H1 (cell line): Measurements from ENCODE around the gene TNNI2. TPM values are rescaled to one million over a fixed set of nuclear protein-coding genes. Genes with fewer than 3 reads are reported as not detected.

Experiments
- CTCF ChIA-PET: fragments of 300-600 bp; sonication (Branson Sonifier 250); formaldehyde crosslinking; loops from one replicate; lab custom pipeline; 2021; ENCODE audit not compliant: partially characterized antibody; lab: Charles Lee
- POLR2A ChIA-PET: fragments of 300-600 bp; sonication (Branson Sonifier 250); formaldehyde crosslinking; loops from one replicate; lab custom pipeline; 2021; ENCODE audit warnings: inconsistent platforms; ENCODE audit not compliant: partially characterized antibody; lab: Charles Lee
- DNase-seq, 2 experiments: peaks; one replicate each; pipeline versions ENCODE4 v3.0.0 to v3.0.0-alpha.2; 2010 to 2022; ENCODE audit warnings: low spot score in 2 of 2, low read depth in 1 of 2, mixed read lengths in 1 of 2
- FAIRE-seq: peaks from 2 replicates; lab custom pipeline; 2011; peaks lifted over from hg19 to GRCh38; lab: Jason Lieb, UNC
- H2AFZ ChIP-seq: 2 replicates; pipeline ENCODE4 v1.8.1; 2012; ENCODE audit warnings: low read length, inconsistent platforms
- H2AK5ac ChIP-seq: 2 replicates; pipeline ENCODE4 v1.6.1; 2013; ENCODE audit warnings: low read depth, low read length
- H2BK120ac ChIP-seq: replicated peaks from 2 replicates; pipeline ENCODE3; 2013; ENCODE audit warnings: low read depth, low read length, inconsistent platforms
- H2BK12ac ChIP-seq: 2 replicates; pipeline ENCODE4 v1.6.1; 2013; ENCODE audit warnings: low read depth, low read length
- H2BK15ac ChIP-seq: 2 replicates; pipeline ENCODE4 v1.6.1; 2013; ENCODE audit warnings: low read length
- H2BK20ac ChIP-seq: 2 replicates; pipeline ENCODE4 v1.6.1; 2013; ENCODE audit warnings: low read length
- H2BK5ac ChIP-seq: 2 replicates; pipeline ENCODE4 v1.6.1; 2013; ENCODE audit warnings: low read depth, low read length
- H3K14ac ChIP-seq: 2 replicates; pipeline ENCODE4 v1.6.1; 2013; ENCODE audit warnings: inconsistent platforms; ENCODE audit not compliant: insufficient read length
- H3K18ac ChIP-seq: 2 replicates; pipeline ENCODE4 v1.6.1; 2013; ENCODE audit warnings: low read length; ENCODE audit errors: extremely low read depth
- H3K23ac ChIP-seq: 2 replicates; pipeline ENCODE4 v1.6.1; 2013; ENCODE audit warnings: inconsistent platforms; ENCODE audit not compliant: insufficient read length
- H3K23me2 ChIP-seq: 2 replicates; pipeline ENCODE4 v1.6.1; 2013; ENCODE audit warnings: low read depth, low read length
- H3K27ac ChIP-seq: 2 replicates; pipeline ENCODE4 v1.6.1; 2011; ENCODE audit warnings: low read depth, low read length, inconsistent platforms
- H3K27me3 ChIP-seq, 4 experiments: replicated peaks in 1 of 4; 1 replicate in 1 of 4; 2 replicates in 3 of 4; pipeline versions ENCODE4 v1.6.1 to v1.8.1; 2011 to 2013; ENCODE audit warnings: low read length in 3 of 4, mild to moderate bottlenecking in 3 of 4, inconsistent platforms in 2 of 4, mixed read lengths in 2 of 4, moderate library complexity in 1 of 4; ENCODE audit not compliant: control insufficient read depth in 3 of 4, insufficient read depth in 3 of 4; ENCODE audit errors: extremely low read depth in 1 of 4
- H3K36me3 ChIP-seq, 4 experiments: 2 replicates each; pipeline versions ENCODE4 v1.6.1 to v1.8.1; 2011 to 2013; ENCODE audit warnings: mild to moderate bottlenecking in 4 of 4, low read length in 3 of 4, moderate library complexity in 2 of 4, control low read depth in 1 of 4, inconsistent platforms in 1 of 4; ENCODE audit not compliant: insufficient read depth in 4 of 4, control insufficient read depth in 2 of 4
- H3K4ac ChIP-seq: replicated peaks from 2 replicates; pipeline ENCODE3; 2013; ENCODE audit warnings: low read length, low read depth, mixed read lengths, inconsistent platforms; ENCODE audit not compliant: insufficient read length
- H3K4me1 ChIP-seq, 4 experiments: replicated peaks in 1 of 4; 1 replicate in 1 of 4; 2 replicates in 3 of 4; pipeline versions ENCODE4 v1.6.1 to v1.8.1; 2011 to 2013; ENCODE audit warnings: low read length in 3 of 4, inconsistent platforms in 2 of 4, mixed read lengths in 1 of 4; ENCODE audit not compliant: insufficient read depth in 4 of 4, control insufficient read depth in 3 of 4
- H3K4me2 ChIP-seq, 2 experiments: 2 replicates each; pipeline versions ENCODE4 v1.6.1 to v1.8.1; 2011 to 2013; ENCODE audit warnings: low read depth in 2 of 2, low read length in 2 of 2, control low read depth in 1 of 2, inconsistent platforms in 1 of 2, mild to moderate bottlenecking in 1 of 2; ENCODE audit not compliant: insufficient read depth in 1 of 2
- H3K4me3 ChIP-seq, 4 experiments: fragments of 200-600, 300-600 bp in 1 of 4; sonication (generic), shearing (Covaris generic), sonication (Bioruptor Twin) in 1 of 4; 2 replicates each; pipeline versions ENCODE4 v1.5.1 to v1.8.1; 2011 to 2016; ENCODE audit warnings: low read length in 4 of 4, low read depth in 3 of 4, control low read depth in 2 of 4, inconsistent platforms in 2 of 4, mild to moderate bottlenecking in 2 of 4, mixed read lengths in 1 of 4, moderate library complexity in 1 of 4; ENCODE audit not compliant: insufficient read depth in 2 of 4; ENCODE audit errors: extremely low read depth in 1 of 4
- H3K56ac ChIP-seq: replicated peaks from 2 replicates; pipeline ENCODE3; 2013; ENCODE audit warnings: low read depth, mild to moderate bottlenecking, mixed read lengths, low read length, inconsistent platforms; ENCODE audit not compliant: insufficient read length
- H3K79me1 ChIP-seq: 2 replicates; pipeline ENCODE4 v1.6.1; 2013; ENCODE audit warnings: low read depth, low read length, control low read depth
- H3K79me2 ChIP-seq, 2 experiments: 2 replicates each; pipeline versions ENCODE4 v1.6.1 to v1.8.1; 2012 to 2013; ENCODE audit warnings: low read length in 2 of 2, mild to moderate bottlenecking in 2 of 2, inconsistent platforms in 1 of 2; ENCODE audit not compliant: insufficient read depth in 2 of 2, control insufficient read depth in 1 of 2
- H3K9ac ChIP-seq, 4 experiments: replicated peaks in 1 of 4; 1 replicate in 1 of 4; 2 replicates in 3 of 4; pipeline versions ENCODE4 v1.6.1 to v1.8.1; 2011 to 2013; ENCODE audit warnings: low read depth in 3 of 4, low read length in 3 of 4, control low read depth in 2 of 4, mild to moderate bottlenecking in 2 of 4, moderate library complexity in 2 of 4, inconsistent platforms in 1 of 4; ENCODE audit errors: extremely low read depth in 1 of 4
- H3K9me3 ChIP-seq, 2 experiments: 2 replicates each; pipeline versions ENCODE4 v1.6.1 to v1.8.1; 2012 to 2013; ENCODE audit warnings: mild to moderate bottlenecking in 2 of 2, moderate library complexity in 2 of 2, control low read depth in 1 of 2, inconsistent platforms in 1 of 2, low read depth in 1 of 2, low read length in 1 of 2, mixed read lengths in 1 of 2; ENCODE audit not compliant: insufficient read depth in 2 of 2
- H4K20me1 ChIP-seq, 2 experiments: replicated peaks in 1 of 2; 2 replicates each; pipeline versions ENCODE3 to v1.8.1; 2011 to 2013; ENCODE audit warnings: inconsistent platforms in 2 of 2, low read length in 2 of 2, mild to moderate bottlenecking in 1 of 2; ENCODE audit not compliant: insufficient read depth in 2 of 2, control insufficient read depth in 1 of 2
- H4K5ac ChIP-seq: 2 replicates; pipeline ENCODE4 v1.6.1; 2013; ENCODE audit warnings: low read length, low read depth, mixed read lengths, inconsistent platforms; ENCODE audit not compliant: insufficient read length
- H4K8ac ChIP-seq: 2 replicates; pipeline ENCODE4 v1.8.0; 2013; ENCODE audit warnings: mild to moderate bottlenecking, moderate library complexity, low read length, inconsistent platforms; ENCODE audit not compliant: insufficient read depth; ENCODE audit errors: extremely low read depth
- H4K91ac ChIP-seq: replicated peaks from 2 replicates; pipeline ENCODE3; 2013; ENCODE audit warnings: low read length, mixed read lengths, inconsistent platforms; ENCODE audit not compliant: insufficient read length
- BACH1 ChIP-seq: IDR thresholded peaks from 2 replicates; pipeline ENCODE4 v1.6.1; 2012; ENCODE audit warnings: low read length, improper control_type of control experiment
- BCL11A ChIP-seq, 2 experiments: IDR thresholded peaks; one replicate each; pipeline ENCODE4 v1.6.1; 2011; ENCODE audit warnings: low read depth in 2 of 2, low read length in 2 of 2, mild to moderate bottlenecking in 2 of 2
- CHD2 ChIP-seq: IDR thresholded peaks from 2 replicates; pipeline ENCODE4 v1.6.1; 2012; ENCODE audit warnings: low read length, improper control_type of control experiment
- RXRA ChIP-seq: IDR thresholded peaks from 2 replicates; pipeline ENCODE4 v1.6.1; 2011; ENCODE audit warnings: low read depth, mild to moderate bottlenecking, low read length, moderate library complexity; ENCODE audit not compliant: insufficient read depth
- WGBS, 2 experiments: shearing (Covaris generic) in 1 of 2; methylation state at CpG; one replicate each; pipeline versions ENCODE4 v1.1.6 to v1.1.7; 2013 to 2015; ENCODE audit warnings: low lambda C conversion rate in 2 of 2, mixed read lengths in 2 of 2, inconsistent platforms in 1 of 2, low coverage in 1 of 2, missing lambda C conversion rate in 1 of 2; ENCODE audit not compliant: insufficient replicate concordance in 2 of 2, insufficient coverage in 1 of 2, insufficient read length in 1 of 2; ENCODE audit errors: extremely low coverage in 1 of 2, missing lambda C conversion rate in 1 of 2; 5-methylcytosine and 5-hydroxymethylcytosine counted together
- polyA plus RNA-seq, 7 experiments: library from polyadenylated mRNA; depleted of rRNA in 3 of 7; stranded (reverse) in 5 of 7; unstranded in 2 of 7; fragments of >200 nt in 5 of 7; fragments of 200-250 nt in 2 of 7; gene quantifications; 1 replicate in 5 of 7; 2 replicates in 1 of 7; 4 replicates in 1 of 7; pipeline versions ENCODE4 v1.2.1 to v1.2.3, GENCODE V29; 2011 to 2013; ENCODE audit warnings: missing spikeins in 2 of 7, mixed read lengths in 2 of 7
- total RNA-seq: library from RNA; stranded (reverse); fragmentation: NEBNext Ultra II Directional; extraction: Animal tissue kit (Norgen Biotek cat#: 25700); gene quantifications from 2 replicates; pipeline ENCODE4 v1.2.1, GENCODE V29; 2021

TNNI2 gene
- total and polyA plus RNA-seq, 2 of the 8 experiments (the other 6 are each of a cell fraction or from before 2014, with no cell fraction given): not detected

GRCh38 chr11:1858154-1858553, 19.4 kb downstream of the TNNI2 start:
- no peak overlapping the region for H3K18ac ChIP-seq
- H3K14ac ChIP-seq: no peak overlapping the region
- H4K91ac ChIP-seq: no peak overlapping the region
- H2BK12ac ChIP-seq: no peak overlapping the region
- no peak overlapping the region for H3K4me2 ChIP-seq
- peaks cover 0 to 2% of the 10 kb centered on the region in 2 experiments for H4K20me1 ChIP-seq
- H3K79me2 ChIP-seq: no peaks in the 10 kb centered on the region
- no peak overlapping the region for H3K27ac ChIP-seq
- no peak overlapping the region for H3K56ac ChIP-seq
- TF ChIP-seq BCL11A (IDR thresholded peaks at IDR 0.05; ENCODE audit: low read depth in 2 of 2, low read length in 2 of 2): no peak
- no peak for TF ChIP-seq CHD2
- no peak for TF ChIP-seq BACH1
- TF ChIP-seq RXRA: no peak
- H2BK120ac ChIP-seq: no peak overlapping the region
- CTCF ChIA-PET: interaction anchor here (1.2 to 15.7 kb wide), 9 partner anchors 12 to 447 kb away, joined by 3 to 232 read pairs (median 7); no protein-coding TSS in a partner anchor
- H3K9ac ChIP-seq: no peak overlapping the region
- no peak overlapping the region for H2BK20ac ChIP-seq
- no peak overlapping the region for H3K4me3 ChIP-seq
- H3K27me3 ChIP-seq: no peaks in the 10 kb centered on the region; a peak in 1 of 7 replicates
- no peaks in the 10 kb centered on the region for H3K36me3 ChIP-seq
- no peak overlapping the region for H4K5ac ChIP-seq
- no peaks in the 10 kb centered on the region for H3K79me1 ChIP-seq
- no peak for FAIRE-seq
- no peak for DNase-seq
- no peak overlapping the region for H2BK15ac ChIP-seq
- H3K9me3 ChIP-seq: no peaks in the 10 kb centered on the region
- H2AFZ ChIP-seq: no peak overlapping the region
- H3K4ac ChIP-seq: no peak overlapping the region
- WGBS, 2 experiments: 97% methylated on average over 3 of the region's 9 CpGs; no CpG with 5 or more reads in 1 of the 2 experiments
- POLR2A ChIA-PET: interaction anchor here (1.1 kb wide), 1 partner anchor 292 kb away, joined by 3 read pairs; no protein-coding TSS in a partner anchor
- peaks cover 12% of the 10 kb centered on the region; the same call in 1 of the 2 replicates for H3K23me2 ChIP-seq
- no peak overlapping the region for H4K8ac ChIP-seq
- H3K4me1 ChIP-seq: peaks cover 0 to 6% (median 0%) of the 10 kb centered on the region in 4 experiments; a peak in 3 of 7 replicates
- no peak overlapping the region for H2AK5ac ChIP-seq
- H3K23ac ChIP-seq: no peak overlapping the region
- no peak overlapping the region for H2BK5ac ChIP-seq
